DND-41 (cell line): ENCODE measurements around the gene DCP1A.

Source experiments
- EZH2 ChIP-seq: IDR thresholded peaks from 3 replicates; pipeline ENCODE4 v1.6.1; 2012; ENCODE audit warnings: borderline replicate concordance, low read depth, mild to moderate bottlenecking, moderate library complexity, low read length, inconsistent platforms; ENCODE audit not compliant: severe bottlenecking
- TF ChIP-seq, protein P1 (sequence below): IDR thresholded peaks from 2 replicates; pipeline ENCODE4 v1.5.1; 2012; ENCODE audit warnings: borderline replicate concordance, low read length, moderate library complexity, mild to moderate bottlenecking; ENCODE audit not compliant: poor library complexity, severe bottlenecking; ENCODE audit errors: extremely low read depth

DNA sequence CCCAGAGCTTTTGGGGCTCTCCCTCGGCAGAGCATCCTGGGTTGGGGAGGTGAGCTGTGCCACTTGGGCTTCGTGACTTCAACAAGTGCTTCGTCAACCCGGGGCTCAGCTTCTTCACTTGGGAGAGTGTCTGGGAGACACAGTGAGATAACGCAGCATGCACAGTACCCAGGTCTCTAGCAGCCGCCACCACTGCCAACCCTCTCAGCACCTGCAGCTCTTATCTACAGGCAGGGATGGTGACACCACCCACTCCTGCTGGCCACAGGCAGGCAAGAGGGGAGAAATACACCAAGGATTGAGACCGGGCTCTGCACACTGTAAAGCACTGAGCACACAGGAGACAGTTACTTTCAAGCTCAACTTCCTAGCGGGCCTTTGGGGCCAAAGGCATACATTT is 103.1 kb downstream of the DCP1A start:
- TF ChIP-seq, protein P1, sequence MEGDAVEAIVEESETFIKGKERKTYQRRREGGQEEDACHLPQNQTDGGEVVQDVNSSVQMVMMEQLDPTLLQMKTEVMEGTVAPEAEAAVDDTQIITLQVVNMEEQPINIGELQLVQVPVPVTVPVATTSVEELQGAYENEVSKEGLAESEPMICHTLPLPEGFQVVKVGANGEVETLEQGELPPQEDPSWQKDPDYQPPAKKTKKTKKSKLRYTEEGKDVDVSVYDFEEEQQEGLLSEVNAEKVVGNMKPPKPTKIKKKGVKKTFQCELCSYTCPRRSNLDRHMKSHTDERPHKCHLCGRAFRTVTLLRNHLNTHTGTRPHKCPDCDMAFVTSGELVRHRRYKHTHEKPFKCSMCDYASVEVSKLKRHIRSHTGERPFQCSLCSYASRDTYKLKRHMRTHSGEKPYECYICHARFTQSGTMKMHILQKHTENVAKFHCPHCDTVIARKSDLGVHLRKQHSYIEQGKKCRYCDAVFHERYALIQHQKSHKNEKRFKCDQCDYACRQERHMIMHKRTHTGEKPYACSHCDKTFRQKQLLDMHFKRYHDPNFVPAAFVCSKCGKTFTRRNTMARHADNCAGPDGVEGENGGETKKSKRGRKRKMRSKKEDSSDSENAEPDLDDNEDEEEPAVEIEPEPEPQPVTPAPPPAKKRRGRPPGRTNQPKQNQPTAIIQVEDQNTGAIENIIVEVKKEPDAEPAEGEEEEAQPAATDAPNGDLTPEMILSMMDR = no peak
- TF ChIP-seq EZH2 = no peak
